Esophagus squamous epithelium (tissue), 4 donors: ENCODE results near the gene NAB2.

Source experiments
- CTCF ChIP-seq, 6 experiments: fragments of 450-650 bp in 4 of 6; fragments of 200-600 bp in 2 of 6; sonication (generic) in 2 of 6; IDR thresholded peaks; one replicate each; pipeline ENCODE4 v1.5.1; 2016 to 2019; ENCODE audit warnings: antibody characterized with exemption in 6 of 6, mild to moderate bottlenecking in 4 of 6, moderate library complexity in 4 of 6
- POLR2A ChIP-seq, 4 donors: fragments of 450-650 bp; IDR thresholded peaks; one replicate each; pipeline ENCODE4 v1.6.1; 2017; ENCODE audit warnings: antibody characterized with exemption in 4 of 4, mild to moderate bottlenecking in 4 of 4, moderate library complexity in 3 of 4

DNA sequence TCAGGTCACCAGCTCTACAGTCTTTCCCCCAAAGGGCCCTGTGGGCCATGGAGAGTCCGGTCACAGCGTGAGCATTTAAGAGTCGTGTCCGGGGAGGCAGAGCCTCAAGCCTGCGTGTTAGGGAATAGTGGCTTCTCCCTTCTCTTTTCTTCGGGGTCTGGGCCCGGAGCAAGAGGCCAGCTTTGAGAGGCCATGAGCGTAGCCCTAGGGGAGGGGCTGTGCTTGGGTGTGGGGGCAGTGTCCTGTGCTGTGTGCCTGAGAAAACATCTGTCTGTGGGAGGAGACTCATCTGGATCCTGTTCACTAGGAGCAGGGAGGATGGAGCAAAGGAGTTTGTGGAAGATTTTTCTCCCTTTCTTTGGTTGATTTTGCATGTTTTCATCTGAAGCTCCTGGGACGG, 53.2 kb downstream of the NAB2 start:
- TF ChIP-seq CTCF (IDR thresholded peaks at IDR 0.05) (no peak), POLR2A (IDR thresholded peaks at IDR 0.05) (no peak)
